K562 (cell line): Measurements from ENCODE around the gene OPRL1. TPM values are rescaled to one million over a fixed set of nuclear protein-coding genes. Genes with fewer than 3 reads are reported as not detected.

Experiments used
- ATAC-seq: fragments of 200-7000 bp; cut with Tn5 transposase; 3 replicates; pipeline ENCODE4 v1.9.1; 2020; ENCODE audit warnings: moderate library complexity
- BruUV-seq: library from RNA; stranded (reverse); fragments of 400-500 nt; replicated peaks from 2 replicates; lab custom pipeline; 2021; lab: Mats Ljungman, UMichigan
- CTCF ChIA-PET: fragments of 300-600 bp; formaldehyde crosslinking; extraction: SDS; loops from one replicate; lab custom pipeline; 2021; ENCODE audit warnings: low intra/inter-chr PET ratio; lab: Yijun Ruan, JAX
- POLR2A ChIA-PET: fragments of 300-600, 350-650 bp; sonication (Branson Sonifier 250); formaldehyde crosslinking; extraction: SDS; loops from one replicate; lab custom pipeline; 2021; ENCODE audit warnings: antibody characterized with exemption, inconsistent platforms; lab: Yijun Ruan, JAX
- DNase-seq, 4 experiments: peaks; one replicate each; pipeline versions ENCODE4 v3.0.0 to v3.0.0-alpha.2; 2011 to 2018; ENCODE audit warnings: low spot score in 3 of 4, mixed read lengths in 3 of 4; ENCODE audit errors: extremely low read depth in 1 of 4
- FAIRE-seq: peaks from 2 replicates; lab custom pipeline; 2011; peaks lifted over from hg19 to GRCh38; lab: Jason Lieb, UNC
- H2AFZ ChIP-seq: 2 replicates; pipeline ENCODE4 v1.6.0; 2011; ENCODE audit warnings: low read depth, low read length, control low read depth, inconsistent platforms
- H3K27ac ChIP-seq: fragments of 200-600 bp; 3 replicates; pipeline ENCODE4 v1.8.0; 2011; ENCODE audit warnings: low read depth, mild to moderate bottlenecking, control low read depth, inconsistent platforms, low read length, moderate library complexity, mixed read lengths; ENCODE audit errors: extremely low read depth
- H3K27me3 ChIP-seq, 2 experiments: fragments of 300-600 bp in 1 of 2; 2 replicates in 1 of 2; 3 replicates in 1 of 2; pipeline versions ENCODE4 v1.6.0 to v1.8.0; 2011; ENCODE audit warnings: inconsistent platforms in 2 of 2, low read length in 2 of 2, mild to moderate bottlenecking in 1 of 2, mixed read lengths in 1 of 2, moderate library complexity in 1 of 2; ENCODE audit not compliant: control insufficient read depth in 2 of 2, insufficient read depth in 2 of 2
- H3K36me3 ChIP-seq: fragments of 300-600 bp; 3 replicates; pipeline ENCODE4 v1.8.0; 2011; ENCODE audit warnings: mild to moderate bottlenecking, low read length, inconsistent platforms; ENCODE audit not compliant: control insufficient read depth, insufficient read depth
- H3K4me1 ChIP-seq, 2 experiments: fragments of 200-600 bp in 1 of 2; replicated peaks in 1 of 2; 2 replicates in 1 of 2; 3 replicates in 1 of 2; pipeline versions ENCODE4 v1.5.1 to v1.8.0; 2011; ENCODE audit warnings: inconsistent platforms in 2 of 2, low read length in 2 of 2, mild to moderate bottlenecking in 1 of 2, mixed read lengths in 1 of 2, moderate library complexity in 1 of 2; ENCODE audit not compliant: control insufficient read depth in 2 of 2, insufficient read depth in 2 of 2
- H3K4me2 ChIP-seq: 2 replicates; pipeline ENCODE4 v1.6.1; 2011; ENCODE audit warnings: low read length, control low read depth, inconsistent platforms, mixed read lengths; ENCODE audit not compliant: insufficient read depth
- H3K4me3 ChIP-seq: fragments of 200-600 bp; sonication (generic), shearing (Covaris generic); 2 replicates; pipeline ENCODE4 v1.5.1; 2016; ENCODE audit warnings: control low read depth, inconsistent platforms
- H3K79me2 ChIP-seq: fragments of 200-600 bp; 3 replicates; pipeline ENCODE4 v1.8.0; 2011; ENCODE audit warnings: low read length, inconsistent platforms; ENCODE audit not compliant: control insufficient read depth, insufficient read depth
- H3K9ac ChIP-seq, 2 experiments: 2 replicates each; pipeline versions ENCODE4 v1.6.0 to v1.6.1; 2011; ENCODE audit warnings: low read depth in 2 of 2, low read length in 2 of 2, control low read depth in 1 of 2, inconsistent platforms in 1 of 2, mild to moderate bottlenecking in 1 of 2, mixed read lengths in 1 of 2; ENCODE audit not compliant: insufficient read depth in 1 of 2
- H3K9me1 ChIP-seq: one replicate; pipeline ENCODE4 v1.6.0; 2011; ENCODE audit warnings: inconsistent platforms, mild to moderate bottlenecking, low read length, moderate library complexity; ENCODE audit not compliant: control insufficient read depth, insufficient read depth
- H3K9me3 ChIP-seq: replicated peaks from 2 replicates; pipeline ENCODE4 v1.5.1; 2011; ENCODE audit warnings: low read depth, low read length, inconsistent platforms; ENCODE audit not compliant: control insufficient read depth, insufficient read depth
- H4K20me1 ChIP-seq: replicated peaks from 2 replicates; pipeline ENCODE4 v1.6.1; 2011; ENCODE audit warnings: low read length, inconsistent platforms, mixed read lengths; ENCODE audit not compliant: control insufficient read depth, insufficient read depth
- CBFA2T2 ChIP-seq: fragments of 450-650 bp; conservative IDR thresholded peaks from 2 replicates; pipeline ENCODE4 v1.6.1; 2017; ENCODE audit warnings: mild to moderate bottlenecking
- ETV1 ChIP-seq: fragments of 450-650 bp; conservative IDR thresholded peaks from 2 replicates; pipeline ENCODE4 v1.6.1; 2016; ENCODE audit warnings: missing genetic modification characterization, control low read depth, low read depth, missing compliant biosample characterization
- NBN ChIP-seq: fragments of 450-650 bp; IDR thresholded peaks from 2 replicates; pipeline ENCODE4 v1.6.1; 2016; ENCODE audit warnings: low read depth, mild to moderate bottlenecking
- NCOA6 ChIP-seq: fragments of 450-650 bp; IDR thresholded peaks from 2 replicates; pipeline ENCODE4 v1.6.1; 2017; ENCODE audit warnings: mild to moderate bottlenecking
- RBFOX2 ChIP-seq: fragments of 200-400 bp; formaldehyde crosslinking; IDR thresholded peaks from 2 replicates; pipeline ENCODE4 v1.6.1; 2017; ENCODE audit warnings: low read depth, mild to moderate bottlenecking, low read length, moderate library complexity
- RBM22 ChIP-seq: fragments of 200-400 bp; formaldehyde crosslinking; IDR thresholded peaks from 2 replicates; pipeline ENCODE4 v1.6.1; 2018; ENCODE audit warnings: low read length, low read depth; ENCODE audit not compliant: poor library complexity, severe bottlenecking
- SAP30 ChIP-seq: fragments of 200-600 bp; sonication (generic); IDR thresholded peaks from 2 replicates; pipeline ENCODE4 v1.6.1; 2012; ENCODE audit warnings: borderline replicate concordance, low read depth, mild to moderate bottlenecking, moderate library complexity, low read length, control low read depth, inconsistent platforms; ENCODE audit not compliant: insufficient read depth, poor library complexity, severe bottlenecking
- SMAD2 ChIP-seq: fragments of 150-350 bp; IDR thresholded peaks from 2 replicates; pipeline ENCODE4 v1.6.1; 2014; ENCODE audit warnings: low read depth, mild to moderate bottlenecking, low read length
- SUPT5H ChIP-seq: fragments of 450-650 bp; IDR thresholded peaks from 2 replicates; pipeline ENCODE4 v1.6.1; 2016
- TAL1 ChIP-seq: fragments of 450-650 bp; IDR thresholded peaks from 2 replicates; pipeline ENCODE4 v1.6.1; 2016; ENCODE audit warnings: mild to moderate bottlenecking
- ZNF12 ChIP-seq: sonication (generic); formaldehyde crosslinking; IDR thresholded peaks from 2 replicates; pipeline ENCODE4 v1.4.0; 2020; ENCODE audit warnings: mild to moderate bottlenecking, missing genetic modification reagents
- ZNF431 ChIP-seq: sonication (generic); formaldehyde crosslinking; IDR thresholded peaks from 2 replicates; pipeline ENCODE4 v1.8.0; 2022; ENCODE audit warnings: mild to moderate bottlenecking, missing genetic modification reagents
- WGBS: fragments of 100-300 bp; shearing (Covaris generic); methylation state at CpG from one replicate; pipeline ENCODE4 v1.1.6; 2016; ENCODE audit warnings: low coverage, mixed read lengths; ENCODE audit not compliant: insufficient coverage; ENCODE audit errors: missing lambda C conversion rate; 5-methylcytosine and 5-hydroxymethylcytosine counted together
- in situ Hi-C: fragments of 300-500 bp; cut with MboI; formaldehyde crosslinking; loops from 4 replicates; pipeline ENCODE4 v1.15.0; 2018; ENCODE audit warnings: inconsistent platforms, mixed read lengths
- intact Hi-C: fragments of 100-400 bp; cut with micrococcal nuclease; formaldehyde crosslinking; loops from 2 replicates; pipeline ENCODE4 v1.14.2; 2022
- polyA plus RNA-seq, 8 experiments: library from polyadenylated mRNA; depleted of rRNA in 4 of 8; stranded (reverse) in 5 of 8; unstranded in 3 of 8; fragments of >200 nt; fragmentation: Nextera tagmentation in 2 of 8; fragmentation: Illumina TruSeq in 1 of 8; extraction: Ambion mirVana in 2 of 8; extraction: Trizol in 1 of 8; gene quantifications; 2 replicates each; pipeline versions ENCODE4 v1.2.1 to v1.2.3, GENCODE V29; 2011 to 2014; ENCODE audit warnings: inconsistent platforms in 1 of 8, missing spikeins in 1 of 8
- total RNA-seq, 7 experiments: library from RNA; depleted of rRNA in 6 of 7; stranded (reverse); fragments of >200 nt in 6 of 7; fragmentation: Illumina TruSeq in 2 of 7; extraction: Trizol in 2 of 7; gene quantifications; 2 replicates each; pipeline versions ENCODE4 v1.2.1 to v1.2.3, GENCODE V29; 2011 to 2021; ENCODE audit warnings: low replicate concordance in 1 of 7
- TF ChIP-seq, protein P1 (sequence below): sonication (generic); formaldehyde crosslinking; IDR thresholded peaks from 2 replicates; pipeline ENCODE4 v1.8.0; 2022; ENCODE audit warnings: mild to moderate bottlenecking, missing genetic modification reagents
- TF ChIP-seq, protein P2 (sequence below): fragments of 450-650 bp; formaldehyde crosslinking; IDR thresholded peaks from 2 replicates; pipeline ENCODE4 v1.4.0; 2020; ENCODE audit warnings: mild to moderate bottlenecking, moderate library complexity
- TF ChIP-seq, protein P3 (sequence below): sonication (generic); formaldehyde crosslinking; IDR thresholded peaks from 2 replicates; pipeline ENCODE4 v1.8.1; 2023; ENCODE audit warnings: mild to moderate bottlenecking, missing genetic modification reagents

The OPRL1 gene
- total and polyA plus RNA-seq, 9 of the 15 experiments (the other 6 are each of a cell fraction or from before 2014, with no cell fraction given): 0.06 to 0.33 (median 0.11) TPM; not detected in 2

GRCh38 chr20:64068386-64069208, 11.3 kb upstream of the OPRL1 start (continued):
- TF ChIP-seq, protein P1, sequence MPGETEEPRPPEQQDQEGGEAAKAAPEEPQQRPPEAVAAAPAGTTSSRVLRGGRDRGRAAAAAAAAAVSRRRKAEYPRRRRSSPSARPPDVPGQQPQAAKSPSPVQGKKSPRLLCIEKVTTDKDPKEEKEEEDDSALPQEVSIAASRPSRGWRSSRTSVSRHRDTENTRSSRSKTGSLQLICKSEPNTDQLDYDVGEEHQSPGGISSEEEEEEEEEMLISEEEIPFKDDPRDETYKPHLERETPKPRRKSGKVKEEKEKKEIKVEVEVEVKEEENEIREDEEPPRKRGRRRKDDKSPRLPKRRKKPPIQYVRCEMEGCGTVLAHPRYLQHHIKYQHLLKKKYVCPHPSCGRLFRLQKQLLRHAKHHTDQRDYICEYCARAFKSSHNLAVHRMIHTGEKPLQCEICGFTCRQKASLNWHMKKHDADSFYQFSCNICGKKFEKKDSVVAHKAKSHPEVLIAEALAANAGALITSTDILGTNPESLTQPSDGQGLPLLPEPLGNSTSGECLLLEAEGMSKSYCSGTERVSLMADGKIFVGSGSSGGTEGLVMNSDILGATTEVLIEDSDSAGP (CRISPR knock-in tag): no peak
- peak; percentile 44; the same call in 1 of the 2 replicates for TF ChIP-seq CBFA2T2
- TF ChIP-seq RBFOX2: 0 out of 2 replicates have a peak, but pooled peaks have one; percentile 9
- TF ChIP-seq, all 486 proteins: peak for 9

- H3K36me3 ChIP-seq: peaks cover 7% of the 10 kb centered on the region; the same call in 1 of the 3 replicates
- DNase-seq (no peak), ATAC-seq (no peak), FAIRE-seq (no peak)
- H3K9me3 ChIP-seq: no peaks in the 10 kb centered on the region
- no peak overlapping the region for H3K4me3 ChIP-seq
- no peak overlapping the region for H2AFZ ChIP-seq
- no peak overlapping the region for H3K4me2 ChIP-seq
- no peak overlapping the region for H3K27ac ChIP-seq
- H4K20me1 ChIP-seq: no peaks in the 10 kb centered on the region
- intact Hi-C loops: no loop called here
- peaks cover 24 to 93% of the 10 kb centered on the region in 2 experiments for H3K4me1 ChIP-seq
- no peaks in the 10 kb centered on the region for H3K27me3 ChIP-seq
- BruUV-seq: no TSS peak
- POLR2A ChIA-PET: interaction anchor here (0.6 kb wide), 1 partner anchor 999 kb away, joined by 3 read pairs; no protein-coding TSS in a partner anchor
- no peaks in the 10 kb centered on the region for H3K79me2 ChIP-seq
- whole genome bisulfite sequencing: 63% methylated on average over 20 of the region's 20 CpGs
- in situ Hi-C loops: no loop called here
- CTCF ChIA-PET: no interaction called here
- peaks cover 3% of the 10 kb centered on the region for H3K9me1 ChIP-seq
- H3K9ac ChIP-seq: peak overlapping the region in 1 of 2 experiments; percentile 14; a peak in 1 of 4 replicates
- TF ChIP-seq, protein P2, sequence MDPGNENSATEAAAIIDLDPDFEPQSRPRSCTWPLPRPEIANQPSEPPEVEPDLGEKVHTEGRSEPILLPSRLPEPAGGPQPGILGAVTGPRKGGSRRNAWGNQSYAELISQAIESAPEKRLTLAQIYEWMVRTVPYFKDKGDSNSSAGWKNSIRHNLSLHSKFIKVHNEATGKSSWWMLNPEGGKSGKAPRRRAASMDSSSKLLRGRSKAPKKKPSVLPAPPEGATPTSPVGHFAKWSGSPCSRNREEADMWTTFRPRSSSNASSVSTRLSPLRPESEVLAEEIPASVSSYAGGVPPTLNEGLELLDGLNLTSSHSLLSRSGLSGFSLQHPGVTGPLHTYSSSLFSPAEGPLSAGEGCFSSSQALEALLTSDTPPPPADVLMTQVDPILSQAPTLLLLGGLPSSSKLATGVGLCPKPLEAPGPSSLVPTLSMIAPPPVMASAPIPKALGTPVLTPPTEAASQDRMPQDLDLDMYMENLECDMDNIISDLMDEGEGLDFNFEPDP: no peak
- TF ChIP-seq ZNF431 (CRISPR knock-in tag): no peak
- TF ChIP-seq NBN: no peak
- no peak for TF ChIP-seq TAL1
- TF ChIP-seq RBM22: peak; percentile 16
- no peak for TF ChIP-seq SAP30
- no peak for TF ChIP-seq SUPT5H
- TF ChIP-seq NCOA6: no peak
- TF ChIP-seq, protein P3, sequence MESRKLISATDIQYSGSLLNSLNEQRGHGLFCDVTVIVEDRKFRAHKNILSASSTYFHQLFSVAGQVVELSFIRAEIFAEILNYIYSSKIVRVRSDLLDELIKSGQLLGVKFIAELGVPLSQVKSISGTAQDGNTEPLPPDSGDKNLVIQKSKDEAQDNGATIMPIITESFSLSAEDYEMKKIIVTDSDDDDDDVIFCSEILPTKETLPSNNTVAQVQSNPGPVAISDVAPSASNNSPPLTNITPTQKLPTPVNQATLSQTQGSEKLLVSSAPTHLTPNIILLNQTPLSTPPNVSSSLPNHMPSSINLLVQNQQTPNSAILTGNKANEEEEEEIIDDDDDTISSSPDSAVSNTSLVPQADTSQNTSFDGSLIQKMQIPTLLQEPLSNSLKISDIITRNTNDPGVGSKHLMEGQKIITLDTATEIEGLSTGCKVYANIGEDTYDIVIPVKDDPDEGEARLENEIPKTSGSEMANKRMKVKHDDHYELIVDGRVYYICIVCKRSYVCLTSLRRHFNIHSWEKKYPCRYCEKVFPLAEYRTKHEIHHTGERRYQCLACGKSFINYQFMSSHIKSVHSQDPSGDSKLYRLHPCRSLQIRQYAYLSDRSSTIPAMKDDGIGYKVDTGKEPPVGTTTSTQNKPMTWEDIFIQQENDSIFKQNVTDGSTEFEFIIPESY: peak; percentile 58; the same call in 1 of the 2 replicates
- no peak for TF ChIP-seq SMAD2
- no peak for TF ChIP-seq ZNF12
- TF ChIP-seq ETV1: no peak
Measured at GRCh38 chr20:64069209-64069613, 10.7 kb upstream of the OPRL1 start.
